Ecto neural progenitor cell (in vitro differentiated cells): ENCODE results near the gene B9D2.

Source experiments
- DNase-seq: peaks from one replicate; pipeline ENCODE4 v3.0.0-alpha.2; 2018; ENCODE audit warnings: low spot score

Gene B9D2

DNA sequence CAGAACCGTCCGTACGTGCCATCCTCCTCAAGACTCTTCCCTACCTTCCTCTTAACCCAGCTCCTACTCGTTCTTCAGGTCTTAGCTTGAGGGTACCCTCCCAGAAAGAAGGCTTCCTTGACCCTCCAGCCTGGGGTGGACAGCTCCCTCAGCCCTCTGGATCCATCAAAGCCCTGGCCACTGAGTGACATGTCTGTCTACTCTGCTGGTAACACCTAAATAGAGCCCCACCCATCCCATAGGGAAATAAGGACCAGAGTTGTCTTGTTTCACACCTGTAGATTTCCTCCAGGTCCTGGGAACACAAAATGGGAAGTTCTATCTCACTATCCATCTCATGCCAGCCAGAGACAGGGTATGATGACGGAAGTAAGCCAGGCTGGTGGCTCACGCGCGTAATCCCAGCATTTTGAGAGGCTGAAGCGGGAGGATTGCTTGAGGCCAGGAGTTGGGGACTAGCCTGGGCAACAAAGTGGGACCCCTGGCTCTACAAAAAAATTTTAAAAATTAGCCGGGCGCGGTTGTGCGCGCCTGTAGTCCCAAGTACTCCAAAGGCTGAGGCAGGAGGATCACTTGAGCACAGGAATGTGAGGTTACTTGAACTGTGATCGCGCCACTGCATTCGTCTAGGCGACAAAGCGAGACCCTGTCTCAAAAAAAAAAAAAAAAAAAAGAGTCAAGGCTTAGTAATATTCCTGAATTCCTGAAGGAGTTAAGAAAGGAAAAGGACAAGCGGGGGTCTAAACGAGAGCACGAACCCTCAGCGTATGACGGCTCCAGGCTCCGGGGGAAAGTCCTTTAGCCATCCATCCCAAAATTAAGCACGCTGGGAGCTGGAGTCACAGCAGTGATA lies 54.5 kb downstream of the B9D2 start:
- no peak for DNase-seq

DNA sequence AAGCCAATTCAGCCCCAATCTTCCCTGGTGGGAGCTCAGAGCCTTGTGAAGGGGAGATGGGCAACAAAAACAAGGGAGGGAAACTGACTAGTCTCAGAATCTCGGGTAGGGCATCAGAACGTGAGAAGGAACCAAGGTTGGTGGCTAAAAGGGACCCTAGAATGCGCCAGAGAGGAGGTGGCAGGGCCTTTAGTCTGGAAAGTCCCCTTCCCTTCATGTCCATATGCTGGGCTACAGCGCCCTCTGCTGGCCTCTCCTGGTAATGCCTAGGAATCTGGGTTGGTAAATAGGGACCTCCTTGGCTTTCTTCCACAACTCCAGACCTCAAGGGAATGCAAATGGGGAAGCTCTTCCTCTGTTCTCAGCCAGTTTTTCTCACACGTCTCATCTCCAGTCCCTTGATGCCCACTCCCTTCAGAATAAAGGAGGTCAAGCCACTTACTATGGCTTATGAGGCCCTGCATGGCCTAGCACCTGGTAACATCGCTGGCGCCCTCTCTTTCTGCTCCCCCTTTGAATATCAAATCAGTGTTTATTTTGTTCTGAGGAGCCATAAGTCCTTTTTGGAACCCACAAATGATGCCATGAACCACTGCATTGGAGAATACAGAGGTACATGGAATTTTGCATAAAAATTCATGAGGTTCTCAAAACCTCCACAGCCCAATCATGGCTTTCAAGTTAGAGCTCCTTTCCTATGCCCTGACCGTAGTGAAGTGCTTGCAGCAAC lies 55.3 kb downstream of the B9D2 start:
- DNase-seq, result peak; percentile 95

DNA sequence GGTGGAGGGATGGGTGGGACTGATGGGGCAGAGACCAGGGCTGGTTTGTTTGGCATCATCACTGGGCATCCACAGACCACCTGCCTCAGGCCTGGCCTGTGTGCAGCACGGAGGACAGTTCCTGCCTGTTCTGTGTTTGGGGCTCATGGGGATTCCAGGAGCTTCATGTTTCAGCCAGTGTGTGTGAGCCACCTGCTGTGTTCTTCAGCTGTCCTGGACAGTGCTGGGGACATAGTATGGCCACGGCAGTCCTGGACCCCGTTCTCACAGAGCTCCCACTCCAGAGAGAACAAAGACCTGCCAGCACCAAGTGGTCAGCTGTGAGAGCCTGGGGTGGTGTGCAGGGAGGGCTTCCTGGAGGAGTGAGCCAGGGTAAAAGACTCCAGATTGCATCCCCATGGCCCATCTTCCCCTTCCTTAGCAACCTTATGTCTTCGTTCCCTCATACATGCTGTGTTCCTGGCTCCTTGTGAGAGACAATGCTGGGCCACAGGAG lies 55.9 kb downstream of the B9D2 start:
- DNase-seq, result no peak

DNA sequence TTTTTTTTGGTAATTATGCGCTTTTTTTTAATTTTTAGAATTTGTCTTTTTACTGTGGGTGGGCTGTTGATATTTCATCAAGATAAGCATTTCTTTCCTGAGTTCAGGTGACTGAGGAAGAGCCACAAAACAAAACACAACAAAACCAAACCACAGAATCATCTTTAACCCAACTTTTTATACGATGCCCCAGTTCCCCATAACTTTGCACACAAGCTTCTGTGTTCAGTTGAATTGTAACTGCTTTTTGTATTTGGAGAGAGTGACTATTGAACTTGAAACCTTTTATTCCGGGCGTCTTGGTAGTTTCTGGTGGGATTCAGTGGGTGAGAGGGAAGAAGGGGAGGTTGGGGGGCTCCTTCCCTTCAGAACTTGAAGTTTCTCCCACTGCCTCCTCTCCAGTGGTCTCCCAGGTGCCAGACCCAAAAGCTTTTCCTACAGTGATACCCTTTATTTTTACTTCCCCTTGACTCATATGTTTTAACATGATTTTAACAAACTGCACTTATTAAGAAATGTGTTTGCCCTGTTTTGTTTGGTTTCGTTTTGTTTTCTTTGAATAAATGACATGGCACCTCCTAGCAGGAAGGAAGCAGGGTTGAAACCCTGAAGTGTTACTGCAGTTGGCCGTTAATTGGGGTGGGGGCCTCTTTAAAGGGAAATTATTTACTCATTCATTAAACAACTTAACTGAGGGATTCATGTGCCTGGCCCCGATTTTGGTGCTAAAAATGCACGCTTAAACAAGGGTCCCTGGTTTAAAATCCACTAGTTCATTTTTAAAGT lies 56.7 kb downstream of the B9D2 start:
- no peak for DNase-seq

DNA sequence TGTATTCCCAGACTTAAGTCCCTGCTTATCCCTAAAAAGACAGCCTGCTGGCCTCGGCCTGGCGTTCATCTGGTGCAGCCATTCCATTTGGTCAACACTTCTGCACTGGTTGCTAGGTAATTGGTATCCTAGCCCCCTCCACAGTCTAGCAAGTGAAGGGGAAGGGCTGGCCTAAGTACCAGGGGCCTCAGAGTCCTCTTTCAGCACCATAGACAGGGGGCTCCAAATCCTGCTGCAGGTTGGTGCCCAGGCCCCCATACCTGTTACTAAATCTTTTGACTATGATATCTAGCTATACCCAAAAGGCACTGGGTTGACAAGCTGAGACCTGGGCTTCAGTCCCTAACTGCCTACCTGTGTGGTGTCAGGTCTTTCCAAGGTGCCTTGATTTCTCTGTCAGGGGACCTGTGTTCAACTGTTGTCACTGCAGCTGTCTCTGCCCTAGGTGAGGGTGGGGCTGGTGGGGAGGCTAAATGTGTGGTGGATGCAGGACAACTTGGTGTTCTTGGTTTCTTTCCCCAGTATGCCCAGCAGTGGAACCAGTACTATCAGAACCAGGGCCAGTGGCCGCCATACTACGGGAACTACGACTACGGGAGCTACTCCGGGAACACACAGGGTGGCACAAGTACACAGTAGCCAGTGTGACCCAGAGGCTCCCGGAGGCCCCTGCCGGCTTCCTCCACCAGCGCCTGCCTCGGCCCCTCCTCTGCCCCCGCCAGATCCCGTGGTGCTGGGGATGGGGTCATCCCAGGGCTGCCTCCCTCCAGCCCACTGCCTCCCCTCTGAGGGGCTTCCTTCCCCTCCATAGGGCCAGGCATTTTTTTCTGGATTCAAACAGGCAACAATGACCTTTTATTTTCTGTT lies 57.8 kb downstream of the B9D2 start:
- DNase-seq, result no peak

DNA sequence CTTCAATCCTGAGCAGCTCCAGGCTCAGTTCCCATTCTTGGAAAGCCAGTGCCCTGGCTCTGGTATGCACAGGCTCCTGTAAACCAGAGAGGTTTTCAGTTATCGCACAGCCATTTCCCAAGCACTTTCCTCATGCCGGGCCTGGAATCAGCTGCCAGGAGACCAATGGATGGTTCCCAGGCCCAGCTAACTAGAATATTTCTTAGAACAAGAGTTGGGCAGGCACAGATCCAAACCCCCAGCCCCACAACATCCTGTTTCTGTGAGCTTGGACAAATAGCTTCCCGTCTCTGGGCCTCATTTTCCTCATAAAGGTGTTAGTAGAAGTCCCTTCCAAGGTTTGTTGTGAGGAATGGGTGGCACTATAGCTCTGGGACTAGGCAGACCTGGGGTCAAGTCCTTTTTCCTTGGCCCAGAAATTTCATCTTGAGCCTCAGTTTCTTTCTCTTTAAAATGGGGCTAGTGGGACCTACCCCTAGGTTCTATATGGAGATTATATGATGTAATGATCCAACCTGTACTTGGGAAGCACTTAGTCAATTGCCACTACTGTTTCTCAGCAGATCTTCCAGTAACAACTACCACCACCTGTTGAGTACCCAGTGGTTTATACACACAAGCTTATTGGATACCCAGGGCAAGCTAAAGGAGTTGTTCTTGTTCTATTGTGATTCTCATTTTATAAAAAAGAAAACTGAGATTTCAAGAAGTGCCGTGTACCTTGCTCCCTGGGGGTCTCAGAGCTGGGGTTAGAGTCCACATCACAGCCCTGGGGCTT lies 59.1 kb downstream of the B9D2 start:
- no peak for DNase-seq
